IMR-90 (cell line): ENCODE results near the gene WHRN. TPM values are rescaled to one million over a fixed set of nuclear protein-coding genes. Genes with fewer than 3 reads are reported as not detected.

Source experiments
- ATAC-seq: fragments of 200-7000 bp; cut with Tn5 transposase; 2 replicates; pipeline ENCODE4 v1.9.1; 2020; ENCODE audit warnings: low read depth, mild to moderate bottlenecking, moderate library complexity
- BruUV-seq: library from RNA; stranded (reverse); fragments of 400-500 nt; replicated peaks from 2 replicates; lab custom pipeline; 2021; lab: Mats Ljungman, UMichigan
- CTCF ChIA-PET: fragments of 300-600 bp; formaldehyde crosslinking; extraction: SDS; loops from one replicate; lab custom pipeline; 2021; ENCODE audit warnings: antibody characterized with exemption; lab: Yijun Ruan, JAX
- POLR2A ChIA-PET: fragments of 300-600 bp; sonication (Branson Sonifier 250); formaldehyde crosslinking; loops from one replicate; lab custom pipeline; 2022; ENCODE audit warnings: antibody characterized with exemption; ENCODE audit not compliant: unreplicated experiment; lab: Charles Lee
- DNase-seq: peaks from one replicate; pipeline ENCODE4 v3.0.0; 2013
- H2AFZ ChIP-seq: replicated peaks from 2 replicates; pipeline ENCODE3; 2013; ENCODE audit warnings: low read length, mild to moderate bottlenecking; ENCODE audit not compliant: poor library complexity
- H2AK5ac ChIP-seq: 2 replicates; pipeline ENCODE4 v1.6.1; 2013; ENCODE audit warnings: low read depth, low read length, inconsistent platforms
- H2AK9ac ChIP-seq: replicated peaks from 2 replicates; pipeline ENCODE3; 2013; ENCODE audit warnings: mild to moderate bottlenecking, low read depth, low read length, moderate library complexity; ENCODE audit not compliant: poor library complexity
- H2BK120ac ChIP-seq: 2 replicates; pipeline ENCODE4 v1.6.1; 2013; ENCODE audit warnings: low read depth, low read length, inconsistent platforms
- H2BK15ac ChIP-seq: 3 replicates; pipeline ENCODE4 v1.6.1; 2013; ENCODE audit warnings: low read depth, low read length, inconsistent platforms
- H2BK20ac ChIP-seq: 2 replicates; pipeline ENCODE4 v1.6.1; 2013; ENCODE audit warnings: low read depth, mild to moderate bottlenecking, inconsistent platforms, low read length, moderate library complexity
- H2BK5ac ChIP-seq: 2 replicates; pipeline ENCODE4 v1.6.1; 2013; ENCODE audit warnings: mild to moderate bottlenecking, low read depth, low read length, inconsistent platforms; ENCODE audit not compliant: poor library complexity, severe bottlenecking
- H3K14ac ChIP-seq: replicated peaks from 2 replicates; pipeline ENCODE4 v1.6.1; 2013; ENCODE audit warnings: low read depth, low read length, inconsistent platforms
- H3K18ac ChIP-seq: 2 replicates; pipeline ENCODE4 v1.6.1; 2013; ENCODE audit warnings: low read depth, low read length, control low read depth
- H3K23ac ChIP-seq: 2 replicates; pipeline ENCODE4 v1.6.1; 2013; ENCODE audit warnings: low read depth, low read length, inconsistent platforms
- H3K27ac ChIP-seq: 2 replicates; pipeline ENCODE4 v1.5.1; 2013; ENCODE audit warnings: mild to moderate bottlenecking, control low read depth, low read length; ENCODE audit not compliant: insufficient read depth
- H3K27me3 ChIP-seq: 2 replicates; pipeline ENCODE4 v1.6.1; 2013; ENCODE audit warnings: low read length; ENCODE audit not compliant: control insufficient read depth, insufficient read depth
- H3K36me3 ChIP-seq: 2 replicates; pipeline ENCODE4 v1.6.1; 2013; ENCODE audit warnings: low read length, mixed read lengths; ENCODE audit not compliant: control insufficient read depth, insufficient read depth
- H3K4ac ChIP-seq: 2 replicates; pipeline ENCODE4 v1.6.1; 2013; ENCODE audit warnings: low read depth, low read length, inconsistent platforms
- H3K4me1 ChIP-seq: 2 replicates; pipeline ENCODE4 v1.6.1; 2013; ENCODE audit warnings: low read length, mixed read lengths; ENCODE audit not compliant: control insufficient read depth, insufficient read depth
- H3K4me2 ChIP-seq: 2 replicates; pipeline ENCODE4 v1.6.1; 2013; ENCODE audit warnings: low read depth, mild to moderate bottlenecking, control low read depth, low read length, moderate library complexity
- H3K4me3 ChIP-seq: 2 replicates; pipeline ENCODE4 v1.5.1; 2013; ENCODE audit warnings: low read depth, mild to moderate bottlenecking, control low read depth, low read length, moderate library complexity; ENCODE audit not compliant: insufficient read depth
- H3K56ac ChIP-seq: 2 replicates; pipeline ENCODE4 v1.6.1; 2013; ENCODE audit warnings: low read length, inconsistent platforms; ENCODE audit not compliant: insufficient read depth; ENCODE audit errors: extremely low read depth
- H3K79me1 ChIP-seq, 2 experiments: 2 replicates each; pipeline ENCODE4 v1.6.1; 2013; ENCODE audit warnings: low read length in 2 of 2, inconsistent platforms in 1 of 2, low read depth in 1 of 2
- H3K9ac ChIP-seq: 2 replicates; pipeline ENCODE4 v1.6.1; 2013; ENCODE audit warnings: low read depth, low read length, control low read depth
- H3K9me1 ChIP-seq: 2 replicates; pipeline ENCODE4 v1.6.1; 2013; ENCODE audit warnings: low read length, inconsistent platforms; ENCODE audit not compliant: insufficient read depth
- H3K9me3 ChIP-seq: 2 replicates; pipeline ENCODE4 v1.6.1; 2013; ENCODE audit warnings: low read length; ENCODE audit not compliant: control insufficient read depth, insufficient read depth
- H4K20me1 ChIP-seq: 2 replicates; pipeline ENCODE4 v1.6.1; 2013; ENCODE audit warnings: low read length, inconsistent platforms; ENCODE audit not compliant: insufficient read depth
- H4K5ac ChIP-seq: 2 replicates; pipeline ENCODE4 v1.6.1; 2013; ENCODE audit warnings: mild to moderate bottlenecking, low read depth, low read length, control low read depth
- H4K8ac ChIP-seq, 2 experiments: 2 replicates each; pipeline ENCODE4 v1.6.1; 2013; ENCODE audit warnings: low read depth in 2 of 2, low read length in 2 of 2, control low read depth in 1 of 2, inconsistent platforms in 1 of 2
- H4K91ac ChIP-seq: 2 replicates; pipeline ENCODE4 v1.6.1; 2013; ENCODE audit warnings: low read depth, low read length, inconsistent platforms; ENCODE audit not compliant: insufficient read depth
- BHLHE40 ChIP-seq: fragments of 150-350 bp; IDR thresholded peaks from 2 replicates; pipeline ENCODE4 v1.6.1; 2016; ENCODE audit warnings: mild to moderate bottlenecking, low read depth, low read length
- CHD1 ChIP-seq: IDR thresholded peaks from 2 replicates; pipeline ENCODE4 v1.6.1; 2012; ENCODE audit warnings: low read depth, low read length, improper control_type of control experiment
- MAZ ChIP-seq: IDR thresholded peaks from 2 replicates; pipeline ENCODE4 v1.6.1; 2012; ENCODE audit warnings: low read depth, mild to moderate bottlenecking, low read length, improper control_type of control experiment, moderate library complexity, borderline replicate concordance
- MXI1 ChIP-seq: IDR thresholded peaks from 2 replicates; pipeline ENCODE4 v1.6.1; 2012; ENCODE audit warnings: low read depth, mild to moderate bottlenecking, low read length, moderate library complexity, borderline replicate concordance
- POLR2A ChIP-seq: IDR thresholded peaks from 2 replicates; pipeline ENCODE4 v1.6.1; 2012; ENCODE audit warnings: mild to moderate bottlenecking, low read depth, low read length
- RAD21 ChIP-seq: IDR thresholded peaks from 2 replicates; pipeline ENCODE4 v1.6.1; 2012; ENCODE audit warnings: low read length, improper control_type of control experiment
- WGBS, 2 experiments: methylation state at CpG; one replicate each; pipeline versions ENCODE4 v1.1.5 to v1.1.7; 2013; ENCODE audit warnings: missing lambda C conversion rate in 2 of 2; ENCODE audit not compliant: insufficient read length in 1 of 2; ENCODE audit errors: extremely low coverage in 2 of 2; 5-methylcytosine and 5-hydroxymethylcytosine counted together
- dilution Hi-C: fragments of 300-500 bp; cut with HindIII; formaldehyde crosslinking; loops from one replicate; pipeline ENCODE4 v1.14.3; 2018; ENCODE audit warnings: low sequenced_read_pairs; ENCODE audit not compliant: unreplicated experiment
- in situ Hi-C: fragments of 300-500 bp; cut with MboI; formaldehyde crosslinking; loops from 3 replicates; pipeline ENCODE4 v1.14.3; 2019; ENCODE audit warnings: low sequenced_read_pairs, inconsistent platforms, mixed read lengths
- intact Hi-C: fragments of 100-400 bp; cut with micrococcal nuclease; formaldehyde crosslinking; loops from 2 replicates; pipeline ENCODE4 v1.10.0; 2022
- polyA plus RNA-seq, 3 experiments: library from polyadenylated mRNA; depleted of rRNA; stranded (reverse); fragments of >200 nt; gene quantifications; 2 replicates each; pipeline ENCODE4 v1.2.3, GENCODE V29; 2012; ENCODE audit warnings: low replicate concordance in 1 of 3
- total RNA-seq: library from RNA; depleted of rRNA; stranded (reverse); fragments of >200 nt; gene quantifications from 2 replicates; pipeline ENCODE4 v1.2.3, GENCODE V29; 2012

The WHRN gene
- total and polyA plus RNA-seq, 2 of the 4 experiments (the other 2 are of a cell fraction): 0.18 to 2.6 TPM

DNA sequence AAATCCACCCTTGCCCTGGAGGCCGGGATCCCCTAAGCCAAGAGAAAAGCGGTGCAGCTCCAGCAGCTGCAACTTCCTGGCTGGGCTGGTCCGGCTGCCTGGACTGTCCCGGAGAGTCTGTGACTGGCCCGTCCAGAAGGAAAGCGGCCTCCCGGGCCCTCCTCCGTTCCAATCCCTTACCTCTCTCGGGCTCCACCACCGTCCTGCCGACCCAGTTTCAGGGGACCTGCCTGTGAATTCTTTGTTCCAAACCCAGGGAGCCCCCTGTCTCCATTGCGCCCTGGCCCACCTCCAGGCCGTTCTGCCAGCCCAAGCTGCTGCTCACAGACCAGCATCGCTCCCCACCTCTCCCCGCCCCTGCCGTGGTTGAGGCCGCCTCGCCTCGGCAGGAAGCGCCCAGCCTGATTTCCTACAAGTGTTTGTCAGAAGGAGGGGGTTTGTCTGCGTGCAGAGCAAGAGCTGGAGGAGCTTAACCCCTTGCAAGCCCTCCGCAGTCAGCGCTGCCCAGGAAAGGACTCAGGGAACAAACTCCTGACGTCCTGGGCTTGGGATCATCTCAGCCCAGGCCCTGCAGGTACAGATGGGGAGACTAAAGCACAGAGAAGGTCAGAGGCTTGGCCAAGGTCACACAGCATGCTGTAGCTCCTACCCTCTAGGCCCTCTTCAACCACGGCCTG is 117.5 kb downstream of the WHRN start, which contains the start of gene AKNA:
Gene AKNA, minus strand, starts transcription at position 303 of the 677 bp plus-strand sequence. CDS start 6,649 bp downstream, outside the sequence.
- peak within 1 kb of the TSS; percentile 83 for H3K9ac ChIP-seq
- H3K14ac ChIP-seq: peak within 1 kb of the TSS; percentile 92
- H3K36me3 ChIP-seq: no peaks in the 10 kb centered on the region
- intact Hi-C loops (no loop called here), in situ Hi-C loops (no loop called here), dilution Hi-C loops (no loop called here)
- H3K18ac ChIP-seq: peak within 1 kb of the TSS; percentile 66
- H3K27me3 ChIP-seq: no peaks in the 10 kb centered on the region
- peak within 1 kb of the TSS; percentile 51 for H3K4me3 ChIP-seq
- peak within 1 kb of the TSS; percentile 29; the same call in 2 of the 3 replicates for H2BK15ac ChIP-seq
- ChIA-PET POLR2A (interaction anchor here (0.6 to 0.8 kb wide), 2 partner anchors 16 to 1161 kb away, joined by 3 to 5 read pairs; no protein-coding TSS in a partner anchor), CTCF (interaction anchor here (1.2 kb wide), 1 partner anchor 48 kb away, joined by 3 read pairs; no protein-coding TSS in a partner anchor)
- peaks cover 21% of the 10 kb centered on the region; the same call in 1 of the 2 replicates for H4K20me1 ChIP-seq
- peak within 1 kb of the TSS; percentile 94 for H2AK5ac ChIP-seq
- BruUV-seq: no TSS peak
- peaks cover 34% of the 10 kb centered on the region for H3K4me1 ChIP-seq
- H4K5ac ChIP-seq: peak within 1 kb of the TSS; percentile 92
- H3K4me2 ChIP-seq: peak within 1 kb of the TSS; percentile 85
- H3K23ac ChIP-seq: peak within 1 kb of the TSS; percentile 95
- no peaks in the 10 kb centered on the region for H3K9me3 ChIP-seq
- peak within 1 kb of the TSS; percentile 84 to 92 for H4K8ac ChIP-seq
- peak within 1 kb of the TSS; percentile 97 for H2AK9ac ChIP-seq
- peak within 1 kb of the TSS; percentile 75 for H2BK120ac ChIP-seq
- peak within 1 kb of the TSS; percentile 71 for H3K56ac ChIP-seq
- peak; percentile 72 for ATAC-seq
- TF ChIP-seq RAD21: peak; percentile 3; the same call in 1 of the 2 replicates
- no peak for TF ChIP-seq CHD1
- TF ChIP-seq POLR2A: peak; percentile 75; the same call in 1 of the 2 replicates
- no peak for TF ChIP-seq MXI1
- TF ChIP-seq MAZ: no peak; the same call in none of the 2 replicates
- no peak for TF ChIP-seq BHLHE40
- peak within 1 kb of the TSS; percentile 94 for H2AFZ ChIP-seq
- peak within 1 kb of the TSS; percentile 93 for H3K4ac ChIP-seq
- WGBS, 2 experiments: 5% methylated on average over 5 of the region's 25 CpGs; no CpG with 5 or more reads in 1 of the 2 experiments
- H4K91ac ChIP-seq: peak within 1 kb of the TSS; percentile 82
- peaks cover 14 to 58% of the 10 kb centered on the region in 2 experiments for H3K79me1 ChIP-seq
- peak within 1 kb of the TSS; percentile 43 for H2BK20ac ChIP-seq
- peak within 1 kb of the TSS; percentile 74 for H2BK5ac ChIP-seq
- peak; percentile 79 for DNase-seq
- H3K9me1 ChIP-seq: peaks cover 17% of the 10 kb centered on the region
- H3K27ac ChIP-seq: peak within 1 kb of the TSS; percentile 88
